Camera-type eye (tissue), 1 donor: ENCODE results near the gene DAAM1. TPM values are rescaled to one million over a fixed set of nuclear protein-coding genes. Genes with fewer than 3 reads are reported as not detected.

Experiments used
- total RNA-seq: library from RNA; depleted of rRNA; stranded (reverse); fragments of >200 nt; gene quantifications from one replicate; pipeline ENCODE4 v1.2.3, GENCODE V29; 2014

DAAM1 gene
- total RNA-seq: 147 TPM

GRCh38 chr14:59188461-59189090 lies at the start of gene DAAM1:
Gene DAAM1 (plus strand): TSS chr14:59188667. CDS start chr14:59263478, 74,811 bp downstream.

